PFSK-1 (cell line): ENCODE data around the gene IGFBP2.

Experiments used
- FOXP2 ChIP-seq: optimal IDR thresholded peaks from 2 replicates; pipeline ENCODE3; 2011; ENCODE audit warnings: borderline replicate concordance, control low read depth, inconsistent platforms; ENCODE audit not compliant: insufficient read depth; ENCODE audit errors: extremely low read length, extremely low read depth
- POLR2AphosphoS5 ChIP-seq: IDR thresholded peaks from 2 replicates; pipeline ENCODE4 v1.6.1; 2012; ENCODE audit warnings: low read depth, mild to moderate bottlenecking, control low read depth, low read length, moderate library complexity
- SIN3A ChIP-seq: IDR thresholded peaks from 2 replicates; pipeline ENCODE4 v1.6.1; 2012; ENCODE audit warnings: mild to moderate bottlenecking, low read length, moderate library complexity, borderline replicate concordance; ENCODE audit not compliant: insufficient read depth
- TAF1 ChIP-seq: IDR thresholded peaks from 2 replicates; pipeline ENCODE4 v1.6.1; 2012; ENCODE audit warnings: low read length, control low read depth, borderline replicate concordance; ENCODE audit not compliant: insufficient read depth
- TF ChIP-seq, protein P1 (sequence below), 2 experiments: IDR thresholded peaks; 2 replicates each; pipeline versions ENCODE4 v1.6.1 to v1.8.0; 2011 to 2012; ENCODE audit warnings: low read depth in 2 of 2, low read length in 2 of 2, control low read depth in 1 of 2, inconsistent platforms in 1 of 2, mild to moderate bottlenecking in 1 of 2, moderate library complexity in 1 of 2; ENCODE audit not compliant: insufficient read depth in 1 of 2

IGFBP2 gene

GRCh38 chr2:216674376-216674775, 41.2 kb downstream of the IGFBP2 start:
- TF ChIP-seq POLR2AphosphoS5 = no peak
- TF ChIP-seq, protein P1, sequence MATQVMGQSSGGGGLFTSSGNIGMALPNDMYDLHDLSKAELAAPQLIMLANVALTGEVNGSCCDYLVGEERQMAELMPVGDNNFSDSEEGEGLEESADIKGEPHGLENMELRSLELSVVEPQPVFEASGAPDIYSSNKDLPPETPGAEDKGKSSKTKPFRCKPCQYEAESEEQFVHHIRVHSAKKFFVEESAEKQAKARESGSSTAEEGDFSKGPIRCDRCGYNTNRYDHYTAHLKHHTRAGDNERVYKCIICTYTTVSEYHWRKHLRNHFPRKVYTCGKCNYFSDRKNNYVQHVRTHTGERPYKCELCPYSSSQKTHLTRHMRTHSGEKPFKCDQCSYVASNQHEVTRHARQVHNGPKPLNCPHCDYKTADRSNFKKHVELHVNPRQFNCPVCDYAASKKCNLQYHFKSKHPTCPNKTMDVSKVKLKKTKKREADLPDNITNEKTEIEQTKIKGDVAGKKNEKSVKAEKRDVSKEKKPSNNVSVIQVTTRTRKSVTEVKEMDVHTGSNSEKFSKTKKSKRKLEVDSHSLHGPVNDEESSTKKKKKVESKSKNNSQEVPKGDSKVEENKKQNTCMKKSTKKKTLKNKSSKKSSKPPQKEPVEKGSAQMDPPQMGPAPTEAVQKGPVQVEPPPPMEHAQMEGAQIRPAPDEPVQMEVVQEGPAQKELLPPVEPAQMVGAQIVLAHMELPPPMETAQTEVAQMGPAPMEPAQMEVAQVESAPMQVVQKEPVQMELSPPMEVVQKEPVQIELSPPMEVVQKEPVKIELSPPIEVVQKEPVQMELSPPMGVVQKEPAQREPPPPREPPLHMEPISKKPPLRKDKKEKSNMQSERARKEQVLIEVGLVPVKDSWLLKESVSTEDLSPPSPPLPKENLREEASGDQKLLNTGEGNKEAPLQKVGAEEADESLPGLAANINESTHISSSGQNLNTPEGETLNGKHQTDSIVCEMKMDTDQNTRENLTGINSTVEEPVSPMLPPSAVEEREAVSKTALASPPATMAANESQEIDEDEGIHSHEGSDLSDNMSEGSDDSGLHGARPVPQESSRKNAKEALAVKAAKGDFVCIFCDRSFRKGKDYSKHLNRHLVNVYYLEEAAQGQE (IDR thresholded peaks at IDR 0.05; ENCODE audit: insufficient read depth in 1 of 2, low read depth in 2 of 2, low read length in 2 of 2) = no peak
- TF ChIP-seq TAF1 = no peak
- no peak for TF ChIP-seq SIN3A

DNA sequence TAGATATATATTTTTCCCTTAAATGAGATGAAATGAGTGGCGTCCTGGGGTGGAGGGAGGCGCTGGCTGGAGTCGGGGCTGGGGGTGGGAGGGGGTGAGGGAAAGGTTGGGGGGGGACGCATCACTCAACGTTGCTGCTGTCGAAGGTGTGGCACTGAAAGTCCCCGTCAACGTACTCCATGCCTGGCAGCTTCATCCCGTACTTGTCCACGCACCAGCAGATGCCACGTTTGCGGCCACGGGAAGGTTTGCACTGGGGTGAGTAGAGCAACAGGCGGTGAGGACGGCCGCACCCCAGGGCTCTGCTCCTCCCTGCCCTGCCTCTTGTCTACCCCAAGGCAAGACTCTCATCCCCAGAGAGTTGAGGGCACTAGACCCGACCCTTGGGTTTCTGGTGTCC, 43.4 kb downstream of the IGFBP2 start:
- TF ChIP-seq FOXP2 = no peak
- TF ChIP-seq TAF1 = no peak
- TF ChIP-seq POLR2AphosphoS5 = no peak

GRCh38 chr2:216677439-216678097, 44.3 kb downstream of the IGFBP2 start:
- TF ChIP-seq TAF1 (no peak), SIN3A (no peak), FOXP2 (no peak), POLR2AphosphoS5 (no peak)

GRCh38 chr2:216678098-216678465, 44.9 kb downstream of the IGFBP2 start:
- TF ChIP-seq FOXP2 (no peak), TAF1 (no peak), POLR2AphosphoS5 (no peak), SIN3A (no peak)
- TF ChIP-seq, protein P1 (IDR thresholded peaks at IDR 0.05; ENCODE audit: insufficient read depth in 1 of 2, low read depth in 2 of 2, low read length in 2 of 2) = no peak

DNA sequence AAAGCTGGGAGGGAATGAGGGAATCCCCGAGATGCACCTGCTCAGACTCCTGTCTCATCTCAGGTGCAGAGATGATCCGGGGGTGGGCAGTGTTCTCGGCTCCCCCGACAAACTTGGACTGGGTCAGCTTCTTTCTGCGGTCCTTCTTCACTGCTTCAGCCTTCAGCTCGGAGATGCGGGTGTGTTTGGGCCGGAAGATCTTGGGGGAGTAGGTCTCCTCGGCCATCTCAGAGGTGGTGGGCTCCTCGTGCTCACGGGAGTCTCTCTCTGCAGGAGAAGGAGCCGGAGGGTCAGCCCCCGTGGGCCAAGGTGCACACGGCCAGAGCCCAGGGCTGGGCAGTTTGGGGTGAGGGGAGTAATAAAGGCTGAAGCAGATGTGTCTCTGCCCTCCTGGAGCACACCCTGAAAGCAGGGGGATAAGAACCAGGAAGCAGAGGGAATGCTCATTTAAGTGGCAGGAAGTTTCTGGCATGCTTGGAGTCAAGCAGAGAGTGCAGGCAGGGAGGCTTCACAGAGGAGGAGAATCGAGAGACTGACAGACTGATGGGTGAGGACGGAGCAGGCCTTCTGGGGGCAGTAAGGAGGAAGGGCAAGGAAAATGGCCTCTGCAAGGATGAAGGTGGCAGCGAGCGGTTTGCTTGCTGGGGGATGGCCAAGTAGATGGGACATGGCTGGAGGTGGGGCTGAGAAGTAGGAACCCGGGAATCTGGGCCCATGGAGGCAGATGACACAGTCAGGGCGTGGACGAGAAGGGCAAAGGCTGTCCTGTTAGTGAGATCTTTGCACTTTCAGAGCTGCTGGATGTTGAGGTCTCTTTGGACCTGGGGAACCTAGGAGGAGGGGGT, 45.8 kb downstream of the IGFBP2 start:
- TF ChIP-seq SIN3A (no peak), TAF1 (no peak), FOXP2 (no peak), POLR2AphosphoS5 (no peak)
- TF ChIP-seq, protein P1 (IDR thresholded peaks at IDR 0.05; ENCODE audit: insufficient read depth in 1 of 2, low read depth in 2 of 2, low read length in 2 of 2) = no peak

- TF ChIP-seq, protein P1 (IDR thresholded peaks at IDR 0.05; ENCODE audit: insufficient read depth in 1 of 2, low read depth in 2 of 2, low read length in 2 of 2) = no peak
- TF ChIP-seq TAF1 (no peak), POLR2AphosphoS5 (no peak), FOXP2 (no peak), SIN3A (no peak)
Observed at GRCh38 chr2:216679658-216680024, 46.4 kb downstream of the IGFBP2 start.
